Vagina (tissue), 2 donors: Measurements from ENCODE around the gene DIAPH2.

ENCODE experiments used
- CTCF ChIP-seq, 3 experiments: fragments of 450-650 bp in 2 of 3; fragments of 200-600 bp in 1 of 3; sonication (generic) in 1 of 3; IDR thresholded peaks; one replicate each; pipeline ENCODE4 v1.5.1; 2017 to 2019; ENCODE audit warnings: antibody characterized with exemption in 3 of 3, mild to moderate bottlenecking in 2 of 3, moderate library complexity in 2 of 3
- POLR2AphosphoS5 ChIP-seq, 2 donors: sonication (generic); formaldehyde crosslinking; IDR thresholded peaks; one replicate each; pipeline ENCODE4 v1.9.0; 2017; ENCODE audit warnings: antibody characterized with exemption in 2 of 2, mild to moderate bottlenecking in 2 of 2, low read depth in 1 of 2; ENCODE audit not compliant: insufficient read depth in 1 of 2

GRCh38 chrX:96682516-96682915 is 2.1 kb upstream of the DIAPH2 start:
- no peak for TF ChIP-seq CTCF (IDR thresholded peaks at IDR 0.05)
- no peak for TF ChIP-seq POLR2AphosphoS5 (IDR thresholded peaks at IDR 0.05; ENCODE audit: insufficient read depth in 1 of 2, low read depth in 1 of 2)
